ENCODE results near the gene PTCSC3. TPM values are rescaled to one million over a fixed set of nuclear protein-coding genes. Genes with fewer than 3 reads are reported as not detected.

Gene PTCSC3
- total and polyA plus RNA-seq, 2 of the 13 experiments (the other 11 are each of a cell fraction or from before 2014, with no cell fraction given): not detected

GRCh38 chr14:36091096-36091495 lies 85.4 kb downstream of the PTCSC3 start (continued):
- TF ChIP-seq CTCF (CRISPR knock-in tag; IDR thresholded peaks at IDR 0.05) (peak; percentile 57), ZFP36 (IDR thresholded peaks at IDR 0.05; ENCODE audit: borderline replicate concordance, low read depth, low read length, partially characterized antibody) (no peak), SKIL (CRISPR knock-in tag; IDR thresholded peaks at IDR 0.05; ENCODE audit: borderline replicate concordance) (peak; percentile 12; the same call in 1 of the 2 replicates), MIER2 (CRISPR knock-in tag; IDR thresholded peaks at IDR 0.05) (peak; percentile 88), SMYD3 (CRISPR knock-in tag; IDR thresholded peaks at IDR 0.05) (no peak), AGO2 (optimal IDR thresholded peaks at IDR 0.05; ENCODE audit: low read depth, low read length) (no peak), PRMT3 (CRISPR knock-in tag; IDR thresholded peaks at IDR 0.05; ENCODE audit: borderline replicate concordance, low read depth) (no peak), HES4 (CRISPR knock-in tag; IDR thresholded peaks at IDR 0.05; ENCODE audit: borderline replicate concordance) (no peak), ZNF292 (CRISPR knock-in tag; IDR thresholded peaks at IDR 0.05; ENCODE audit: borderline replicate concordance, low read depth) (no peak), NRL (CRISPR knock-in tag; IDR thresholded peaks at IDR 0.05; ENCODE audit: borderline replicate concordance) (no peak), SAP130 (CRISPR knock-in tag; IDR thresholded peaks at IDR 0.05; ENCODE audit: low read depth) (peak; percentile 86), NFIC (IDR thresholded peaks at IDR 0.05; ENCODE audit: low read length) (peak; percentile 32; the same call in 1 of the 2 replicates), GPBP1L1 (CRISPR knock-in tag; IDR thresholded peaks at IDR 0.05) (no peak), ZNF143 (CRISPR knock-in tag; IDR thresholded peaks at IDR 0.05) (no peak), E2F5 (CRISPR knock-in tag; conservative IDR thresholded peaks at IDR 0.05) (no peak), SIX1 (CRISPR knock-in tag; IDR thresholded peaks at IDR 0.05; ENCODE audit: borderline replicate concordance) (peak; percentile 49; the same call in 1 of the 2 replicates), PREB (CRISPR knock-in tag; IDR thresholded peaks at IDR 0.05) (no peak), HOXA5 (CRISPR knock-in tag; IDR thresholded peaks at IDR 0.05) (0 out of 2 replicates have a peak, but pooled peaks have one; percentile 43), ZSCAN31 (CRISPR knock-in tag; IDR thresholded peaks at IDR 0.05; ENCODE audit: low read depth) (no peak), ZFP41 (CRISPR knock-in tag; IDR thresholded peaks at IDR 0.05; ENCODE audit: borderline replicate concordance) (no peak), HDAC2 (CRISPR knock-in tag; IDR thresholded peaks at IDR 0.05) (peak; percentile 83), KDM2A (CRISPR knock-in tag; IDR thresholded peaks at IDR 0.05; ENCODE audit: borderline replicate concordance, low read depth) (0 out of 2 replicates have a peak, but pooled peaks have one; percentile 36), HNRNPUL1 (IDR thresholded peaks at IDR 0.05; ENCODE audit: low read depth, low read length) (peak; percentile 90)

Measured in HepG2 (cell line).